OCI-LY1 (cell line): Measurements from ENCODE around the gene GSK3A.

ENCODE experiments used
- H2AFZ ChIP-seq: fragments of 200-600 bp; sonication (generic), shearing (Covaris generic); 2 replicates; pipeline ENCODE4 v1.6.0; 2014; ENCODE audit warnings: antibody characterized with exemption, mild to moderate bottlenecking, low read length
- H3F3A ChIP-seq: fragments of 200-600 bp; sonication (generic), shearing (Covaris generic); 2 replicates; pipeline ENCODE4 v1.6.0; 2014; ENCODE audit warnings: mild to moderate bottlenecking, antibody characterized with exemption, low read length, moderate library complexity; ENCODE audit not compliant: insufficient read depth
- H3K27ac ChIP-seq: fragments of 200-600 bp; sonication (generic); 2 replicates; pipeline ENCODE4 v1.5.1; 2014; ENCODE audit warnings: low read length, mixed run types, mild to moderate bottlenecking, low read depth; ENCODE audit not compliant: poor library complexity, severe bottlenecking
- H3K27me3 ChIP-seq: fragments of 200-600 bp; sonication (generic); 2 replicates; pipeline ENCODE4 v1.6.0; 2014; ENCODE audit warnings: antibody characterized with exemption, mild to moderate bottlenecking, low read length, moderate library complexity; ENCODE audit not compliant: insufficient read depth
- H3K36me3 ChIP-seq: fragments of 200-600 bp; sonication (generic); 2 replicates; pipeline ENCODE4 v1.6.1; 2014; ENCODE audit warnings: mild to moderate bottlenecking, antibody characterized with exemption, low read length, moderate library complexity, mixed read lengths; ENCODE audit not compliant: insufficient read depth
- H3K4me1 ChIP-seq: fragments of 200-600 bp; sonication (generic); 2 replicates; pipeline ENCODE4 v1.5.1; 2014; ENCODE audit warnings: mild to moderate bottlenecking, low read length, moderate library complexity; ENCODE audit not compliant: insufficient read depth, severe bottlenecking
- H3K4me2 ChIP-seq: fragments of 200-600 bp; sonication (generic), shearing (Covaris generic); 2 replicates; pipeline ENCODE4 v1.6.1; 2014; ENCODE audit warnings: low read length
- H3K4me3 ChIP-seq: fragments of 200-600 bp; sonication (generic); 2 replicates; pipeline ENCODE4 v1.5.1; 2014; ENCODE audit warnings: low read length, low read depth, mild to moderate bottlenecking, mixed read lengths; ENCODE audit not compliant: poor library complexity, severe bottlenecking
- H3K79me2 ChIP-seq: fragments of 200-600 bp; shearing (Covaris generic); 2 replicates; pipeline ENCODE4 v1.6.1; 2016; ENCODE audit warnings: mixed run types, low read length, mixed read lengths; ENCODE audit not compliant: insufficient read depth
- H3K9ac ChIP-seq: fragments of 200-600 bp; sonication (generic), shearing (Covaris generic); 2 replicates; pipeline ENCODE4 v1.6.1; 2014; ENCODE audit warnings: mild to moderate bottlenecking, low read length, mixed read lengths
- H3K9me2 ChIP-seq: fragments of 200-600 bp; sonication (generic), shearing (Covaris generic); 2 replicates; pipeline ENCODE4 v1.6.1; 2014; ENCODE audit warnings: low read depth, mild to moderate bottlenecking, low read length, mixed read lengths
- H3K9me3 ChIP-seq: fragments of 200-600 bp; shearing (Covaris generic); 2 replicates; pipeline ENCODE4 v1.6.1; 2014; ENCODE audit warnings: low read length, mixed read lengths
- H4K20me1 ChIP-seq: fragments of 200-600 bp; sonication (generic), shearing (Covaris generic); 2 replicates; pipeline ENCODE4 v1.6.0; 2016; ENCODE audit warnings: mild to moderate bottlenecking, low read length; ENCODE audit not compliant: insufficient read depth
- EZH2 ChIP-seq: fragments of 200-600 bp; sonication (generic), shearing (Covaris generic); IDR thresholded peaks from 2 replicates; pipeline ENCODE4 v1.8.0; 2017; ENCODE audit warnings: borderline replicate concordance, mixed run types, mild to moderate bottlenecking, antibody characterized with exemption, low read length, moderate library complexity, mixed read lengths
- TF ChIP-seq, protein P1 (sequence below): fragments of 200-600 bp; sonication (generic), shearing (Covaris generic); IDR thresholded peaks from 2 replicates; pipeline ENCODE4 v1.5.1; 2017; ENCODE audit warnings: mild to moderate bottlenecking, antibody characterized with exemption, low read length, moderate library complexity, mixed read lengths

GSK3A gene

DNA sequence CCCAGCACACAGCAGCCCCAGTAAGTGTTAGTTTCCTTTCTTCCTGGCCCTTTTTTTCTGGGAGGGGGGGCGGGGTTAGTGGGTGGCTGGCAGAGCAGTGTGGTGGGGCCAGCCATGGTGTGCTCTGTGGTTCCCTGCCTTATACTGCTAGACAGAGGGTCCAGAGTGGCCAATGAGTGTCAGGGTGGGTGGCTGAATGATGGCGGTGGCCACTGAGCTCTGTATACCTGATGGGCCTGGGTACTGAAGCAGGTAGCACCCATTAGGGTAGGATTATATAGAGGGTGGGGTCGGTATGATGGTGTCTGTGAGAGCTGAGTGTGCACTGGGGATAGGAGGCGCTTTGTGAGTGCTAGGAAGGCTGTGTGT lies 40.4 kb upstream of the GSK3A start:
- no peaks in the 10 kb centered on the region for H3K9me3 ChIP-seq
- peaks cover 55% of the 10 kb centered on the region for H3K4me1 ChIP-seq
- peak overlapping the region; percentile 92 for H3K27ac ChIP-seq
- peaks cover 11% of the 10 kb centered on the region; the same call in 1 of the 2 replicates for H3K36me3 ChIP-seq
- peaks cover 12% of the 10 kb centered on the region; the same call in 1 of the 2 replicates for H3F3A ChIP-seq
- no peaks in the 10 kb centered on the region for H3K9me2 ChIP-seq
- no peaks in the 10 kb centered on the region for H3K27me3 ChIP-seq
- peak overlapping the region; percentile 77 for H3K9ac ChIP-seq
- no peaks in the 10 kb centered on the region for H3K79me2 ChIP-seq
- peak overlapping the region; percentile 62 for H3K4me3 ChIP-seq
- no peak overlapping the region for H2AFZ ChIP-seq
- peak overlapping the region; percentile 97 for H3K4me2 ChIP-seq
- no peaks in the 10 kb centered on the region for H4K20me1 ChIP-seq
- TF ChIP-seq, protein P1, sequence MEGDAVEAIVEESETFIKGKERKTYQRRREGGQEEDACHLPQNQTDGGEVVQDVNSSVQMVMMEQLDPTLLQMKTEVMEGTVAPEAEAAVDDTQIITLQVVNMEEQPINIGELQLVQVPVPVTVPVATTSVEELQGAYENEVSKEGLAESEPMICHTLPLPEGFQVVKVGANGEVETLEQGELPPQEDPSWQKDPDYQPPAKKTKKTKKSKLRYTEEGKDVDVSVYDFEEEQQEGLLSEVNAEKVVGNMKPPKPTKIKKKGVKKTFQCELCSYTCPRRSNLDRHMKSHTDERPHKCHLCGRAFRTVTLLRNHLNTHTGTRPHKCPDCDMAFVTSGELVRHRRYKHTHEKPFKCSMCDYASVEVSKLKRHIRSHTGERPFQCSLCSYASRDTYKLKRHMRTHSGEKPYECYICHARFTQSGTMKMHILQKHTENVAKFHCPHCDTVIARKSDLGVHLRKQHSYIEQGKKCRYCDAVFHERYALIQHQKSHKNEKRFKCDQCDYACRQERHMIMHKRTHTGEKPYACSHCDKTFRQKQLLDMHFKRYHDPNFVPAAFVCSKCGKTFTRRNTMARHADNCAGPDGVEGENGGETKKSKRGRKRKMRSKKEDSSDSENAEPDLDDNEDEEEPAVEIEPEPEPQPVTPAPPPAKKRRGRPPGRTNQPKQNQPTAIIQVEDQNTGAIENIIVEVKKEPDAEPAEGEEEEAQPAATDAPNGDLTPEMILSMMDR: no peak
- TF ChIP-seq EZH2: no peak

DNA sequence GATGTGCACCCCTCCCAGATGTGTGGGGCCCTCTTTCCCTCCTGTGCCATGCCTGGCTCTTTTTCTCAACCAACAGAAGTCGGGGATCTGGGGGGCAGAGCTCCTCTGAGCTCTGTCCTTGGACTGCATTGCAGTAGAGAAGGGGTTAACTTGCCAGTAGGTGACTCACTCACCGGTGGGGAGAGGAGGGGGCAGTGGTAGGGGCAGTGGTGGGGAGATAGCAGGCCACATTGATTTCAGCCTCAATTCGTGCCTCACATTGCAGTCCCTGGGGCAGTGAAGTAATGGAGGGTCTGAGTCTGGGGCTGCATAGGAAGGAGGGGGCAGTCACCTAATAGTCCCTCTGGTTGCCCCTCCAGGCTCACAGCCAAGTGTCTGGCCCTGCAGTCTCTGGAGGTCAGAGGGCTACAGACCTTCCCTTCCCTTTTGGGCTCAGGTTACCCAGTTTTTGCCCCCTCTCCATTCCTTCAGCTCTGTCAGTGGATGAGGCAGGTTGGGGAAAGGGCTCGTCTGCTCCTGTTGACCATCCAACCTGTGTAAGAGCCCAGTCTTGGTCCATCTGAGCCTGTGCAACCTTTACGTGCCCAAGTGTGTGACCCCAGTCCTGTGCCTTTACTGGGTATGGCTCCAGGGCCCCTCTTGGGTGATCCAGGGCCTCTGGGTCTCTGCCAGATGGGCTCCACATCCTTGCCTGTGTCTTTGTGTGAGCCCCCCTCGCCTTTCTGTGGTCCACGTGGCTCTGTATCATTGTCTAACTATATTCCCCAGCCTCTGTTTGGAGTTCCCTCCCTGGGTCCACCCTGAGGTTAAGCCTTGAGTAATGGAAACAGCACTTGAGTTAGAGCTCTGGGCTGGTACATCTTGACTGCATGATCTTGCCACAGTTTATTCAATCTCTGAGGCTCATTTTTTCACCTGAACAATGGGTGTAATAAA lies 39.7 kb upstream of the GSK3A start:
- Histone ChIP-seq H3K9me3 (no peaks in the 10 kb centered on the region), H3K9me2 (no peaks in the 10 kb centered on the region), H3K36me3 (peaks cover 4% of the 10 kb centered on the region; the same call in 1 of the 2 replicates), H3K4me3 (peak overlapping the region; percentile 73), H3K27ac (peak overlapping the region; percentile 92), H3K27me3 (no peaks in the 10 kb centered on the region), H3K4me2 (peak overlapping the region; percentile 71), H3K4me1 (peaks cover 55% of the 10 kb centered on the region), H4K20me1 (no peaks in the 10 kb centered on the region), H3K79me2 (no peaks in the 10 kb centered on the region), H3F3A (peaks cover 12% of the 10 kb centered on the region; the same call in 1 of the 2 replicates), H2AFZ (no peak overlapping the region), H3K9ac (peak overlapping the region; percentile 88)
- TF ChIP-seq, protein P1: no peak
- no peak for TF ChIP-seq EZH2

DNA sequence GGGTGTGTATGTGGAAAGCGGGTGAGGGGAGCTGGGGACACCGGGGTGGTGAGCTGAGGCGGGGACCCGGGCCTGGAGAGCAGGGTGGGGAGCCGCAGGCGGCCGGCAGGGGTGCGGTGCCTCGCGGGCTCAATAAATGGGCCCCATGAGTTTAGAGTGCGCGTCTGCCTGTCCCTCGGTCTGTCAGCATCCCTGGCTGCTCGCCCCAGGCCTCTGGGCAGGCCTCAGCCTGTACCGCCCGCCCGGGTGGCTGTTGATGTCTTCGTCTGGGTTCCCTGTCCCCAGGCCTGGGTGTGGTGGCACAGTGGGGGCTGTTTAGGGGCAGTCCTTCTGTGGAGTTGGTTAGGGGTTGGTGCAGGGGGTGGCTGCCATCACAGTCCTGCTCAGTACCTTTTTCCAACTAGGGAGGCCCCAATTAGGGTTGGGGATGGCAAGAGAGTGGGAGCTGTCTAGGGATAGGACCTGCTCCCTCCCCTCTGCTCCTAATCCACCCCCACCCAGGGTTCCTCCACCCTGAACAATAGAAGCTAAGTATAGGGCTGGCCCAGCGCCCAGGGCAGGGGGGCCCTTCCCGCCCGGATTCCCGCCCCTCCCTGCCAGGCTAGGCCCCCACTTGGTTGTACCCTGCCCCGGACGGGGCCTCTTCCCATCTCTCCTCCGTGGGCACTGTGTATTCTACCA lies 38.9 kb upstream of the GSK3A start:
- Histone ChIP-seq H3K4me2 (peak overlapping the region; percentile 71), H3F3A (peaks cover 12% of the 10 kb centered on the region; the same call in 1 of the 2 replicates), H3K36me3 (no peaks in the 10 kb centered on the region), H3K9me2 (no peaks in the 10 kb centered on the region), H4K20me1 (no peaks in the 10 kb centered on the region), H3K9ac (peak overlapping the region; percentile 88), H3K27me3 (no peaks in the 10 kb centered on the region), H3K9me3 (no peaks in the 10 kb centered on the region), H2AFZ (no peak overlapping the region), H3K27ac (peak overlapping the region; percentile 92), H3K4me3 (peak overlapping the region; percentile 73), H3K4me1 (peaks cover 54% of the 10 kb centered on the region), H3K79me2 (no peaks in the 10 kb centered on the region)
- TF ChIP-seq, protein P1: no peak
- no peak for TF ChIP-seq EZH2
